HepG2 (cell line): Measurements from ENCODE around the gene ARHGAP5. TPM values are rescaled to one million over a fixed set of nuclear protein-coding genes. Genes with fewer than 3 reads are reported as not detected.

Source experiments
- ATAC-seq: fragments of 200-7000 bp; cut with Tn5 transposase; 3 replicates; pipeline ENCODE4 v1.9.1; 2020; ENCODE audit warnings: mild to moderate bottlenecking, moderate library complexity
- BruUV-seq: library from RNA; stranded (reverse); fragments of 400-500 nt; replicated peaks from 2 replicates; lab custom pipeline; 2021; lab: Mats Ljungman, UMichigan
- CTCF ChIA-PET: fragments of 300-600 bp; formaldehyde crosslinking; extraction: SDS; loops from one replicate; lab custom pipeline; 2021; ENCODE audit warnings: low total read pairs, inconsistent platforms, low intra/inter-chr PET ratio; lab: Yijun Ruan, JAX
- POLR2A ChIA-PET: fragments of 350-600 bp; sonication (Branson Sonifier 250); formaldehyde crosslinking; loops from one replicate; lab custom pipeline; 2020; ENCODE audit warnings: antibody characterized with exemption, inconsistent platforms; lab: Yijun Ruan, JAX
- DNase-seq: peaks from one replicate; pipeline ENCODE4 v3.0.0-alpha.2; 2015; ENCODE audit warnings: low spot score
- FAIRE-seq: peaks from 3 replicates; lab custom pipeline; 2011; peaks lifted over from hg19 to GRCh38; lab: Jason Lieb, UNC
- H2AFZ ChIP-seq: one replicate; pipeline ENCODE4 v1.6.1; 2011; ENCODE audit warnings: low read length, inconsistent platforms
- H3K27ac ChIP-seq: fragments of 300-600 bp; 3 replicates; pipeline ENCODE4 v1.8.0; 2011; ENCODE audit warnings: mixed run types, mild to moderate bottlenecking, mixed read lengths, low read length, inconsistent platforms; ENCODE audit not compliant: insufficient read depth; ENCODE audit errors: extremely low read length
- H3K27me3 ChIP-seq, 2 experiments: fragments of 200-600 bp in 1 of 2; 2 replicates in 1 of 2; 3 replicates in 1 of 2; pipeline versions ENCODE4 v1.6.0 to v1.8.0; 2011; ENCODE audit warnings: low read length in 2 of 2, mild to moderate bottlenecking in 2 of 2, moderate library complexity in 2 of 2, inconsistent platforms in 1 of 2; ENCODE audit not compliant: insufficient read depth in 2 of 2, control insufficient read depth in 1 of 2
- H3K36me3 ChIP-seq, 2 experiments: fragments of 200-600 bp in 1 of 2; replicated peaks in 1 of 2; 2 replicates in 1 of 2; 3 replicates in 1 of 2; pipeline versions ENCODE4 v1.5.1 to v1.8.0; 2011; ENCODE audit warnings: low read length in 2 of 2, inconsistent platforms in 1 of 2; ENCODE audit not compliant: insufficient read depth in 2 of 2, control insufficient read depth in 1 of 2
- H3K4me1 ChIP-seq: 2 replicates; pipeline ENCODE4 v1.5.1; 2012; ENCODE audit warnings: low read length, inconsistent platforms; ENCODE audit not compliant: insufficient read depth
- H3K4me2 ChIP-seq: 2 replicates; pipeline ENCODE4 v1.6.0; 2011; ENCODE audit warnings: low read depth, low read length, inconsistent platforms
- H3K4me3 ChIP-seq, 3 experiments: fragments of 200-600 bp in 1 of 3; sonication (generic), shearing (Covaris generic) in 1 of 3; replicated peaks in 1 of 3; 2 replicates each; pipeline ENCODE4 v1.5.1; 2011 to 2016; ENCODE audit warnings: low read length in 3 of 3, inconsistent platforms in 2 of 3, low read depth in 2 of 3, mild to moderate bottlenecking in 2 of 3, control low read depth in 1 of 3, mixed read lengths in 1 of 3; ENCODE audit not compliant: insufficient read depth in 1 of 3
- H3K79me2 ChIP-seq: one replicate; pipeline ENCODE4 v1.6.1; 2011; ENCODE audit warnings: low read length, inconsistent platforms; ENCODE audit not compliant: insufficient read depth
- H3K9ac ChIP-seq: 2 replicates; pipeline ENCODE4 v1.6.0; 2011; ENCODE audit warnings: mild to moderate bottlenecking, low read depth, low read length, inconsistent platforms; ENCODE audit not compliant: insufficient read depth
- H3K9me3 ChIP-seq: 2 replicates; pipeline ENCODE4 v1.5.1; 2012; ENCODE audit warnings: mild to moderate bottlenecking, low read length
- H4K20me1 ChIP-seq: 2 replicates; pipeline ENCODE4 v1.6.0; 2011; ENCODE audit warnings: inconsistent platforms, mild to moderate bottlenecking, low read length, moderate library complexity; ENCODE audit not compliant: insufficient read depth
- AGO2 ChIP-seq: fragments of 200-400 bp; formaldehyde crosslinking; optimal IDR thresholded peaks from 2 replicates; pipeline ENCODE3; 2017; ENCODE audit warnings: mild to moderate bottlenecking, low read depth, low read length, moderate library complexity
- BORCS8-MEF2B ChIP-seq: sonication (generic); formaldehyde crosslinking; IDR thresholded peaks from 2 replicates; pipeline ENCODE4 v1.8.0; 2022; ENCODE audit warnings: mild to moderate bottlenecking, missing genetic modification reagents
- KAT2B ChIP-seq: fragments of 150-350 bp; IDR thresholded peaks from 2 replicates; pipeline ENCODE4 v1.6.1; 2014; ENCODE audit warnings: low read depth, low read length, borderline replicate concordance
- KAT8 ChIP-seq: IDR thresholded peaks from 2 replicates; pipeline ENCODE4 v1.6.1; 2016; ENCODE audit warnings: missing genetic modification reagents, missing compliant biosample characterization
- MAFK ChIP-seq, 2 experiments: IDR thresholded peaks in 1 of 2; conservative IDR thresholded peaks in 1 of 2; 2 replicates each; pipeline ENCODE4 v1.6.1; 2011; ENCODE audit warnings: improper control_type of control experiment in 2 of 2, low read length in 2 of 2
- RFXANK ChIP-seq: IDR thresholded peaks from 2 replicates; pipeline ENCODE4 v1.6.1; 2016
- RXRB ChIP-seq: IDR thresholded peaks from 2 replicates; pipeline ENCODE4 v1.6.1; 2016; ENCODE audit warnings: borderline replicate concordance, missing genetic modification reagents, missing compliant biosample characterization
- TOPORS ChIP-seq: sonication (generic); formaldehyde crosslinking; IDR thresholded peaks from 2 replicates; pipeline ENCODE4 v1.8.0; 2023; ENCODE audit warnings: mild to moderate bottlenecking, missing genetic modification reagents
- ZBTB7B ChIP-seq: sonication (generic); formaldehyde crosslinking; IDR thresholded peaks from 2 replicates; pipeline ENCODE4 v1.4.0; 2020; ENCODE audit warnings: missing genetic modification reagents
- ZNF335 ChIP-seq: sonication (generic); formaldehyde crosslinking; IDR thresholded peaks from 2 replicates; pipeline ENCODE4 v1.4.0; 2020; ENCODE audit warnings: missing genetic modification reagents
- ZNF552 ChIP-seq: sonication (generic); formaldehyde crosslinking; IDR thresholded peaks from 2 replicates; pipeline ENCODE4 v1.9.0; 2022; ENCODE audit warnings: missing genetic modification reagents, mild to moderate bottlenecking, borderline replicate concordance
- ZNF557 ChIP-seq: sonication (generic); formaldehyde crosslinking; IDR thresholded peaks from 2 replicates; pipeline ENCODE4 v1.4.0; 2020; ENCODE audit warnings: missing genetic modification reagents
- ZNF562 ChIP-seq: sonication (generic); formaldehyde crosslinking; IDR thresholded peaks from 2 replicates; pipeline ENCODE4 v1.8.0; 2022; ENCODE audit warnings: missing genetic modification reagents, borderline replicate concordance
- ZNF572 ChIP-seq: sonication (generic); formaldehyde crosslinking; IDR thresholded peaks from 2 replicates; pipeline ENCODE4 v1.5.1; 2020; ENCODE audit warnings: mild to moderate bottlenecking, missing genetic modification reagents
- ZNF746 ChIP-seq: sonication (generic); formaldehyde crosslinking; IDR thresholded peaks from 2 replicates; pipeline ENCODE4 v1.8.0; 2022; ENCODE audit warnings: mild to moderate bottlenecking, missing genetic modification reagents
- ZNF841 ChIP-seq: sonication (generic); formaldehyde crosslinking; IDR thresholded peaks from 2 replicates; pipeline ENCODE4 v1.8.1; 2023; ENCODE audit warnings: missing genetic modification reagents, borderline replicate concordance
- WGBS: methylation state at CpG from one replicate; pipeline ENCODE4 v1.1.6; 2017; ENCODE audit warnings: low lambda C conversion rate; 5-methylcytosine and 5-hydroxymethylcytosine counted together
- in situ Hi-C: cut with HindIII; loops from 2 replicates; pipeline ENCODE4 v1.10.0; 2017; ENCODE audit warnings: low pct_unique_long_range_greater_than_20kb; ENCODE audit not compliant: extremely low pct_ligation_motif_present
- intact Hi-C: fragments of 100-400 bp; cut with micrococcal nuclease; formaldehyde crosslinking; loops from one replicate; pipeline ENCODE4 v1.10.0; 2022; ENCODE audit not compliant: unreplicated experiment
- polyA plus RNA-seq, 8 experiments: library from polyadenylated mRNA; depleted of rRNA in 3 of 8; stranded (reverse) in 7 of 8; unstranded in 1 of 8; fragments of >200 nt; fragmentation: Illumina TruSeq in 4 of 8; extraction: Trizol in 4 of 8; gene quantifications; 2 replicates each; pipeline versions ENCODE4 v1.2.1 to v1.2.3, GENCODE V29; 2011 to 2016; ENCODE audit warnings: low read depth in 4 of 8, missing spikeins in 1 of 8, mixed read lengths in 1 of 8; ENCODE audit not compliant: insufficient read depth in 1 of 8
- total RNA-seq, 5 experiments: library from RNA; depleted of rRNA; stranded (reverse); fragments of >200 nt; fragmentation: Illumina TruSeq; extraction: Trizol; gene quantifications; 2 replicates each; pipeline ENCODE4 v1.2.3, GENCODE V29; 2016; ENCODE audit warnings: low read depth in 1 of 5
- TF ChIP-seq, protein P1 (sequence below): IDR thresholded peaks from 2 replicates; pipeline ENCODE4 v1.6.1; 2016
- TF ChIP-seq, protein P2 (sequence below): fragments of 450-650 bp; IDR thresholded peaks from 2 replicates; pipeline ENCODE4 v1.6.1; 2017; ENCODE audit warnings: mild to moderate bottlenecking

ARHGAP5 gene
- total and polyA plus RNA-seq, 2 of the 13 experiments (the other 11 are each of a cell fraction or from before 2014, with no cell fraction given): 33.7 to 144 TPM

DNA sequence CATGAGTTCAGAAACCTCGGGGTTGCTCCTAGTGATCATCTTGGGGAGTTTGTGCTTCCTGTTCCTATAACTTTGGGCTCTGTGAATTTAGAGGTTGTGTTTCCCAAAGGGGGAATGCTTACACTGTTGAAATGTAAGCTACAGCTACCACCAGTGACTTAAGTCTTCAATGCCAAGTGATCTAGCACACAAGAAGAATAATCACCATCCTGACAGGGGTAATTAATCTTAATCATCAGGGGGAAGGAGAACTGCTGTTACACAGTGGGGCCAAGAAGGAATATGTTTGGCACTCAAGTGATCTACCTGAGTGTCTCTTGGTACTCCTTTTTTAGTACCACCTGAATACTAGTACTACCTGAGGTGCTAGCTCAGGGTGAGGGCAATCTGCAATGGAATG is 89.8 kb downstream of the ARHGAP5 start:
- no peak overlapping the region for H2AFZ ChIP-seq
- CTCF ChIA-PET: no interaction called here
- DNase-seq: no peak
- no peaks in the 10 kb centered on the region for H3K4me1 ChIP-seq
- no peaks in the 10 kb centered on the region for H3K79me2 ChIP-seq
- no peak for FAIRE-seq
- ATAC-seq: no peak
- BruUV-seq: no TSS peak
- H3K36me3 ChIP-seq: no peaks in the 10 kb centered on the region
- no peaks in the 10 kb centered on the region for H4K20me1 ChIP-seq
- 0% methylated on average over 1 of the region's 1 CpG for WGBS
- intact Hi-C loops (no loop called here), in situ Hi-C loops (no loop called here)
- no peaks in the 10 kb centered on the region for H3K9me3 ChIP-seq
- POLR2A ChIA-PET: no interaction called here
- no peaks in the 10 kb centered on the region for H3K27me3 ChIP-seq
- no peak overlapping the region for H3K4me2 ChIP-seq
- H3K27ac ChIP-seq: no peak overlapping the region
- no peak overlapping the region for H3K4me3 ChIP-seq
- no peak overlapping the region for H3K9ac ChIP-seq
- TF ChIP-seq RFXANK (CRISPR knock-in tag) (no peak), ZNF746 (CRISPR knock-in tag) (no peak), ZNF562 (CRISPR knock-in tag) (no peak), KAT8 (CRISPR knock-in tag) (no peak), RXRB (CRISPR knock-in tag) (no peak), ZNF335 (CRISPR knock-in tag) (no peak)
- TF ChIP-seq, protein P1, sequence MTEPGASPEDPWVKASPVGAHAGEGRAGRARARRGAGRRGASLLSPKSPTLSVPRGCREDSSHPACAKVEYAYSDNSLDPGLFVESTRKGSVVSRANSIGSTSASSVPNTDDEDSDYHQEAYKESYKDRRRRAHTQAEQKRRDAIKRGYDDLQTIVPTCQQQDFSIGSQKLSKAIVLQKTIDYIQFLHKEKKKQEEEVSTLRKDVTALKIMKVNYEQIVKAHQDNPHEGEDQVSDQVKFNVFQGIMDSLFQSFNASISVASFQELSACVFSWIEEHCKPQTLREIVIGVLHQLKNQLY (CRISPR knock-in tag): no peak

DNA sequence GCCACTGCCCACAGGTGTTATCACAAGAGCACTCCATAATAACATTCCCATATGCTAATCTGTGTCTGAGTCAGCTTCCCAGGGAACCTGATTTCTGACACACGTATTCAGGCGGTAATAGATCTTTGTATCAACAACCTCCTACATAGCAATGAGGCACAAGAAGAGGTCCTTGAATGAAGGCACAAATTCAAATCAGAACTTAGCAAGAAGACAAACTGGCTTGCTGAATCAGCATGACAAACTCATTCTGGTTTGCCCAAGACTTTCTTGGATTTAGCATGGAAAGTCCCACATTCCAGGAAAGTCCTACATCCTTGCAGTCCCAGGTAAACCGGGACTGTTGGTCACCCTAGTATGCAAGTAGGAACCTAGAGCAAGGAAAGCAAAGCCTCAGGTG is 90.8 kb downstream of the ARHGAP5 start:
- Histone ChIP-seq H3K9me3 (no peaks in the 10 kb centered on the region), H3K27me3 (no peaks in the 10 kb centered on the region), H3K4me1 (no peaks in the 10 kb centered on the region), H3K4me2 (no peak overlapping the region), H2AFZ (no peak overlapping the region), H3K36me3 (no peaks in the 10 kb centered on the region), H3K79me2 (no peaks in the 10 kb centered on the region), H3K4me3 (no peak overlapping the region), H3K9ac (no peak overlapping the region), H3K27ac (no peak overlapping the region), H4K20me1 (no peaks in the 10 kb centered on the region)
- CTCF ChIA-PET: no interaction called here
- ATAC-seq: no peak
- BruUV-seq: no TSS peak
- POLR2A ChIA-PET: no interaction called here
- no peak for FAIRE-seq
- in situ Hi-C loops (no loop called here), intact Hi-C loops (no loop called here)
- 36% methylated on average over 3 of the region's 3 CpGs for WGBS
- DNase-seq: no peak
- TF ChIP-seq KAT2B (no peak), ZNF572 (no peak), TOPORS (CRISPR knock-in tag) (no peak), ZNF557 (CRISPR knock-in tag) (no peak), ZNF552 (CRISPR knock-in tag) (0 out of 2 replicates have a peak, but pooled peaks have one; percentile 16), MAFK (conservative IDR thresholded peaks at IDR 0.05 in 1 of 2, IDR thresholded peaks at IDR 0.05 in 1 of 2; ENCODE audit: low read length in 2 of 2) (peak; percentile 40 to 43; a peak in 1 of 4 replicates), AGO2 (no peak), BORCS8-MEF2B (CRISPR knock-in tag) (no peak), ZBTB7B (no peak), ZNF841 (CRISPR knock-in tag) (no peak)
- TF ChIP-seq, protein P2, sequence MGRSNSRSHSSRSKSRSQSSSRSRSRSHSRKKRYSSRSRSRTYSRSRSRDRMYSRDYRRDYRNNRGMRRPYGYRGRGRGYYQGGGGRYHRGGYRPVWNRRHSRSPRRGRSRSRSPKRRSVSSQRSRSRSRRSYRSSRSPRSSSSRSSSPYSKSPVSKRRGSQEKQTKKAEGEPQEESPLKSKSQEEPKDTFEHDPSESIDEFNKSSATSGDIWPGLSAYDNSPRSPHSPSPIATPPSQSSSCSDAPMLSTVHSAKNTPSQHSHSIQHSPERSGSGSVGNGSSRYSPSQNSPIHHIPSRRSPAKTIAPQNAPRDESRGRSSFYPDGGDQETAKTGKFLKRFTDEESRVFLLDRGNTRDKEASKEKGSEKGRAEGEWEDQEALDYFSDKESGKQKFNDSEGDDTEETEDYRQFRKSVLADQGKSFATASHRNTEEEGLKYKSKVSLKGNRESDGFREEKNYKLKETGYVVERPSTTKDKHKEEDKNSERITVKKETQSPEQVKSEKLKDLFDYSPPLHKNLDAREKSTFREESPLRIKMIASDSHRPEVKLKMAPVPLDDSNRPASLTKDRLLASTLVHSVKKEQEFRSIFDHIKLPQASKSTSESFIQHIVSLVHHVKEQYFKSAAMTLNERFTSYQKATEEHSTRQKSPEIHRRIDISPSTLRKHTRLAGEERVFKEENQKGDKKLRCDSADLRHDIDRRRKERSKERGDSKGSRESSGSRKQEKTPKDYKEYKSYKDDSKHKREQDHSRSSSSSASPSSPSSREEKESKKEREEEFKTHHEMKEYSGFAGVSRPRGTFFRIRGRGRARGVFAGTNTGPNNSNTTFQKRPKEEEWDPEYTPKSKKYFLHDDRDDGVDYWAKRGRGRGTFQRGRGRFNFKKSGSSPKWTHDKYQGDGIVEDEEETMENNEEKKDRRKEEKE: no peak
